ENCODE measurements around the gene NHLRC2. TPM values are rescaled to one million over a fixed set of nuclear protein-coding genes. Genes with fewer than 3 reads are reported as not detected.

The NHLRC2 gene
- total and polyA plus RNA-seq, 10 of the 15 experiments (the other 5 are each of a cell fraction or from before 2014, with no cell fraction given) = 1.9 to 31.3 (median 15.9) TPM

- no peak for TF ChIP-seq SKIL (IDR thresholded peaks at IDR 0.05; ENCODE audit: low read depth, poor library complexity, severe bottlenecking)
- no peak for TF ChIP-seq RBBP5 (conservative IDR thresholded peaks at IDR 0.05)
- TF ChIP-seq CHD4 (IDR thresholded peaks at IDR 0.05) = no peak
- no peak for TF ChIP-seq ATF7 (IDR thresholded peaks at IDR 0.05; ENCODE audit: low read depth)
- no peak for TF ChIP-seq TARDBP (IDR thresholded peaks at IDR 0.05; ENCODE audit: borderline replicate concordance)
- TF ChIP-seq STAT3 (IDR thresholded peaks at IDR 0.05; ENCODE audit: low read depth, low read length) = no peak
Measured at GRCh38 chr10:113876461-113876860, 22.0 kb downstream of the NHLRC2 start (continued).

GRCh38 chr10:113879691-113880090, 25.2 kb downstream of the NHLRC2 start:
- H3K27me3 ChIP-seq (replicated peaks in 1 of 2; ENCODE audit: control insufficient read depth in 2 of 2, insufficient read depth in 2 of 2, low read length in 1 of 2) = no peaks in the 10 kb centered on the region
- ATAC-seq = peak; percentile 90
- H3K4me2 ChIP-seq (ENCODE audit: control insufficient read depth, insufficient read depth) = peak overlapping the region; percentile 72
- H3K4me1 ChIP-seq (ENCODE audit: control insufficient read depth, insufficient read depth, low read length) = peaks cover 25% of the 10 kb centered on the region
- peaks cover 18% of the 10 kb centered on the region for H3K79me2 ChIP-seq (ENCODE audit: control insufficient read depth, insufficient read depth, low read length)
- intact Hi-C loops (cut with micrococcal nuclease; ENCODE audit: unreplicated experiment) = loop anchor here (2.0 to 5.0 kb wide), 2 partner anchors 21 to 83 kb away; no protein-coding TSS in a partner anchor
- H3K36me3 ChIP-seq (ENCODE audit: control insufficient read depth in 2 of 2, insufficient read depth in 2 of 2, low read length in 1 of 2) = peaks cover 0 to 5% of the 10 kb centered on the region in 2 experiments; a peak in 1 of 4 replicates
- H2AFZ ChIP-seq (ENCODE audit: control insufficient read depth, low read depth, low read length) = 0 out of 2 replicates have a peak overlapping the region, but pooled peaks have one; percentile 3
- ChIA-PET RAD21 (ENCODE audit: unreplicated experiment) (interaction anchor here (0.9 to 1.7 kb wide), 9 partner anchors 19 to 222 kb away, joined by 3 to 7 read pairs (median 4); partner anchors contain the start of gene DCLRE1A), POLR2A (interaction anchor here (0.6 to 0.9 kb wide), 2 partner anchors 22 to 27 kb away, joined by 4 read pairs; no protein-coding TSS in a partner anchor), SMC1A (ENCODE audit: uncharacterized antibody, unreplicated experiment) (interaction anchor here (0.7 to 1.2 kb wide), 9 partner anchors 13 to 197 kb away, joined by 3 to 5 read pairs (median 3); no protein-coding TSS in a partner anchor), CTCF (interaction anchor here (0.6 to 0.9 kb wide), 4 partner anchors 13 to 72 kb away, joined by 3 read pairs; no protein-coding TSS in a partner anchor)
- peak; percentile 48 for DNase-seq (ENCODE audit: low read depth, low spot score)
- no TSS peak for BruUV-seq (replicated peaks)
- peak; percentile 89 for FAIRE-seq
- peak overlapping the region; percentile 47 for H3K4me3 ChIP-seq
- 2% methylated on average over 2 of the region's 2 CpGs for WGBS (ENCODE audit: insufficient coverage, insufficient replicate concordance, low lambda C conversion rate, missing lambda C conversion rate)
- no peaks in the 10 kb centered on the region; the same call in 1 of the 3 replicates for H3K9me3 ChIP-seq (replicated peaks; ENCODE audit: control insufficient read depth, insufficient read depth, low read length)
- peak overlapping the region; percentile 29; the same call in 1 of the 2 replicates for H3K9ac ChIP-seq (ENCODE audit: control insufficient read depth, insufficient read depth, low read length)
- H3K27ac ChIP-seq (ENCODE audit: control insufficient read depth, insufficient read depth) = peak overlapping the region; percentile 86
- in situ Hi-C loops (cut with MboI) = no loop called here
- no peaks in the 10 kb centered on the region for H4K20me1 ChIP-seq (ENCODE audit: control insufficient read depth, insufficient read depth)
- TF ChIP-seq SPI1 (IDR thresholded peaks at IDR 0.05; ENCODE audit: borderline replicate concordance, insufficient read depth, low read depth, low read length) (peak; percentile 60; the same call in 1 of the 2 replicates), EP300 (IDR thresholded peaks at IDR 0.05; ENCODE audit: borderline replicate concordance in 1 of 2, control insufficient read depth in 1 of 2, low read depth in 2 of 2, low read length in 2 of 2) (peak; percentile 73 to 77; a peak in 2 of 4 replicates), RELA (IDR thresholded peaks at IDR 0.05; ENCODE audit: borderline replicate concordance, partially characterized antibody) (peak; percentile 58), NBN (IDR thresholded peaks at IDR 0.05) (peak; percentile 81), FOXM1 (IDR thresholded peaks at IDR 0.05; ENCODE audit: low read depth, low read length) (peak; percentile 77; the same call in 1 of the 2 replicates), TBL1XR1 (IDR thresholded peaks at IDR 0.05; ENCODE audit: low read depth, low read length) (no peak), MEF2A (IDR thresholded peaks at IDR 0.05; ENCODE audit: insufficient read depth, low read depth, low read length) (peak; percentile 96), GABPA (IDR thresholded peaks at IDR 0.05; ENCODE audit: low read depth) (no peak), PKNOX1 (IDR thresholded peaks at IDR 0.05) (peak; percentile 84), CREB1 (IDR thresholded peaks at IDR 0.05; ENCODE audit: low read depth) (peak; percentile 17; the same call in 1 of the 2 replicates), BCL11A (IDR thresholded peaks at IDR 0.05; ENCODE audit: low read depth, low read length) (peak; percentile 41; the same call in 1 of the 2 replicates), PML (IDR thresholded peaks at IDR 0.05; ENCODE audit: low read length) (peak; percentile 42; the same call in 1 of the 2 replicates)
